Ovary (tissue), 3 donors: Measurements from ENCODE around the gene POLN.

Source experiments
- CTCF ChIP-seq, 3 donors: fragments of 450-650 bp in 2 of 3; fragments of 200-600 bp in 1 of 3; IDR thresholded peaks; one replicate each; pipeline versions ENCODE4 v1.5.1 to v1.8.0; 2016 to 2022; ENCODE audit warnings: antibody characterized with exemption in 3 of 3, mild to moderate bottlenecking in 1 of 3
- POLR2A ChIP-seq: fragments of 450-650 bp; IDR thresholded peaks from one replicate; pipeline ENCODE4 v1.6.1; 2017; ENCODE audit warnings: antibody characterized with exemption, mild to moderate bottlenecking, moderate library complexity
- donor health status: DM: no; HTN: no; CAD: no.

- TF ChIP-seq CTCF (IDR thresholded peaks at IDR 0.05): no peak
- TF ChIP-seq POLR2A: no peak
Observed at GRCh38 chr4:2126309-2127043, 115.4 kb downstream of the POLN start.
